OCI-LY7 (cell line): Measurements from ENCODE around the gene RBM38. TPM values are rescaled to one million over a fixed set of nuclear protein-coding genes. Genes with fewer than 3 reads are reported as not detected.

Experiments
- BruUV-seq: library from RNA; stranded (reverse); fragments of 400-500 nt; replicated peaks from 2 replicates; lab custom pipeline; 2021; lab: Mats Ljungman, UMichigan
- CTCF ChIA-PET: fragments of 300-600 bp; sonication (Branson Sonifier 250); formaldehyde crosslinking; loops from one replicate; lab custom pipeline; 2022; ENCODE audit warnings: antibody characterized with exemption; ENCODE audit not compliant: unreplicated experiment; lab: Charles Lee
- POLR2A ChIA-PET: fragments of 300-600 bp; sonication (Branson Sonifier 250); formaldehyde crosslinking; loops from one replicate; lab custom pipeline; 2022; ENCODE audit warnings: antibody characterized with exemption; lab: Charles Lee
- DNase-seq: peaks from one replicate; pipeline ENCODE4 v3.0.0-alpha.2; 2015; ENCODE audit warnings: low spot score
- H2AFZ ChIP-seq: fragments of 200-600 bp; sonication (generic), shearing (Covaris generic); 2 replicates; pipeline ENCODE4 v1.6.1; 2014; ENCODE audit warnings: mild to moderate bottlenecking, antibody characterized with exemption, low read length, moderate library complexity
- H3K27ac ChIP-seq: fragments of 200-600 bp; sonication (generic); 2 replicates; pipeline ENCODE4 v1.5.1; 2014; ENCODE audit warnings: mixed run types, low read depth, mild to moderate bottlenecking, moderate library complexity, low read length, inconsistent platforms; ENCODE audit not compliant: poor library complexity, severe bottlenecking
- H3K36me3 ChIP-seq: fragments of 200-600 bp; sonication (generic); 2 replicates; pipeline ENCODE4 v1.6.1; 2014; ENCODE audit warnings: mild to moderate bottlenecking, antibody characterized with exemption, low read length, moderate library complexity, mixed read lengths; ENCODE audit not compliant: insufficient read depth
- H3K4me1 ChIP-seq: fragments of 200-600 bp; sonication (generic); 2 replicates; pipeline ENCODE4 v1.5.1; 2014; ENCODE audit warnings: mild to moderate bottlenecking, low read length; ENCODE audit not compliant: insufficient read depth, poor library complexity, severe bottlenecking
- H3K4me2 ChIP-seq: fragments of 200-600 bp; sonication (generic); 2 replicates; pipeline ENCODE4 v1.6.1; 2014; ENCODE audit warnings: mild to moderate bottlenecking, low read length
- H3K4me3 ChIP-seq: fragments of 200-600 bp; sonication (generic); 2 replicates; pipeline ENCODE4 v1.5.1; 2014; ENCODE audit warnings: mild to moderate bottlenecking, low read depth, low read length; ENCODE audit not compliant: poor library complexity, severe bottlenecking
- H3K79me2 ChIP-seq: fragments of 200-600 bp; sonication (generic); 2 replicates; pipeline ENCODE4 v1.6.1; 2016; ENCODE audit warnings: low read depth, mild to moderate bottlenecking, low read length, moderate library complexity, mixed read lengths; ENCODE audit not compliant: insufficient read depth
- H3K9me2 ChIP-seq: fragments of 200-600 bp; sonication (generic); 2 replicates; pipeline ENCODE4 v1.6.1; 2016; ENCODE audit warnings: mild to moderate bottlenecking, low read length, mixed read lengths; ENCODE audit not compliant: insufficient read depth
- H3K9me3 ChIP-seq: fragments of 200-600 bp; sonication (generic); 2 replicates; pipeline ENCODE4 v1.6.1; 2014; ENCODE audit warnings: mild to moderate bottlenecking, mixed run types, low read length, mixed read lengths
- H4K20me1 ChIP-seq: fragments of 200-600 bp; sonication (generic); 2 replicates; pipeline ENCODE4 v1.6.1; 2014; ENCODE audit warnings: mild to moderate bottlenecking, antibody characterized with exemption, low read length, moderate library complexity, mixed read lengths; ENCODE audit not compliant: insufficient read depth
- CTCF ChIP-seq: fragments of 200-600 bp; sonication (generic); conservative IDR thresholded peaks from 2 replicates; pipeline ENCODE4 v1.5.1; 2014; ENCODE audit warnings: mild to moderate bottlenecking, antibody characterized with exemption, low read length, moderate library complexity, mixed read lengths
- EZH2phosphoT487 ChIP-seq: fragments of 200-600 bp; sonication (generic); IDR thresholded peaks from 2 replicates; pipeline ENCODE4 v1.6.1; 2018; ENCODE audit warnings: low read depth, borderline replicate concordance, mild to moderate bottlenecking, mixed run types, antibody characterized with exemption, low read length, moderate library complexity, mixed read lengths
- intact Hi-C: fragments of 100-400 bp; cut with micrococcal nuclease; formaldehyde crosslinking; loops from one replicate; pipeline ENCODE4 v1.10.0; 2022; ENCODE audit not compliant: unreplicated experiment
- total RNA-seq, 2 experiments: library from RNA; depleted of rRNA in 1 of 2; stranded (reverse); fragments of >200 nt in 1 of 2; shearing (Covaris generic) in 1 of 2; gene quantifications; 2 replicates each; pipeline ENCODE4 v1.2.3, GENCODE V29; 2014 to 2022

The RBM38 gene
- total RNA-seq, 2 experiments from 2014 or later: 119 to 174 TPM

- Histone ChIP-seq H2AFZ (no peak overlapping the region), H3K79me2 (peaks cover 95% of the 10 kb centered on the region), H3K4me1 (peaks cover 88% of the 10 kb centered on the region), H3K9me3 (no peaks in the 10 kb centered on the region), H3K9me2 (no peaks in the 10 kb centered on the region), H3K36me3 (peaks cover 94% of the 10 kb centered on the region), H4K20me1 (peaks cover 16% of the 10 kb centered on the region), H3K27ac (peak overlapping the region; percentile 97), H3K4me2 (peak overlapping the region; percentile 91), H3K4me3 (peak overlapping the region; percentile 99)
- no TSS peak for BruUV-seq
- POLR2A ChIA-PET: interaction anchor here (0.7 to 3.2 kb wide), 11 partner anchors 9 to 222 kb away, joined by 3 to 24 read pairs (median 6); partner anchors contain the start of gene ZBP1
- CTCF ChIA-PET: interaction anchor here (1.0 to 1.9 kb wide), 6 partner anchors 8 to 94 kb away, joined by 3 to 10 read pairs (median 5); no protein-coding TSS in a partner anchor
- intact Hi-C loops: loop anchor here (2.0 to 10.0 kb wide), 4 partner anchors 36 to 1766 kb away; partner anchors contain the start of gene ZNF831
- peak; percentile 97 for DNase-seq
- TF ChIP-seq EZH2phosphoT487: no peak
- 0 out of 2 replicates have a peak, but pooled peaks have one; percentile 33 for TF ChIP-seq CTCF
These were observed 7.1 kb downstream of the RBM38 start for GRCh38 chr20:57398231-57398821.

- POLR2A ChIA-PET: interaction anchor here (0.9 to 3.2 kb wide), 10 partner anchors 10 to 221 kb away, joined by 3 to 24 read pairs (median 4); partner anchors contain the start of gene ZBP1
- Histone ChIP-seq H3K4me2 (peak overlapping the region; percentile 91), H3K9me3 (no peaks in the 10 kb centered on the region), H3K4me1 (peaks cover 81% of the 10 kb centered on the region), H3K79me2 (peaks cover 91% of the 10 kb centered on the region), H3K36me3 (peaks cover 94% of the 10 kb centered on the region), H3K9me2 (no peaks in the 10 kb centered on the region), H2AFZ (no peak overlapping the region), H3K27ac (peak overlapping the region; percentile 97), H4K20me1 (peaks cover 9% of the 10 kb centered on the region), H3K4me3 (peak overlapping the region; percentile 99)
- CTCF ChIA-PET: interaction anchor here (0.6 to 1.7 kb wide), 7 partner anchors 9 to 195 kb away, joined by 3 to 10 read pairs (median 4); no protein-coding TSS in a partner anchor
- TF ChIP-seq CTCF (no peak), EZH2phosphoT487 (no peak)
- DNase-seq: no peak
- no TSS peak for BruUV-seq
- intact Hi-C loops: loop anchor here (2.0 to 10.0 kb wide), 4 partner anchors 36 to 1766 kb away; partner anchors contain the start of gene ZNF831
These were observed 7.8 kb downstream of the RBM38 start for GRCh38 chr20:57398901-57399535.
